Fibroblast of mammary gland (primary cell): Measurements from ENCODE around the gene BMF.
"Not testable (repeated sequence)": the region's sequence is repeated elsewhere in the genome, so short reads cannot be mapped to it uniquely, and the experiment has no call there.

Experiments used
- DNase-seq: peaks from one replicate; pipeline ENCODE4 v3.0.0-alpha.2; 2010; ENCODE audit warnings: low read depth
- H3K4me3 ChIP-seq: 2 replicates; pipeline ENCODE4 v1.5.1; 2011; ENCODE audit warnings: low read depth, mild to moderate bottlenecking, low read length, moderate library complexity; ENCODE audit not compliant: control insufficient read depth
- CTCF ChIP-seq: conservative IDR thresholded peaks from 2 replicates; pipeline ENCODE4 v1.5.1; 2011; ENCODE audit warnings: low read depth, low read length, inconsistent platforms; ENCODE audit not compliant: control insufficient read depth, insufficient read depth

The BMF gene

GRCh38 chr15:40115670-40116093, 7.0 kb upstream of the BMF start:
- DNase-seq: no peak
- TF ChIP-seq CTCF: no peak
- no peak overlapping the region for H3K4me3 ChIP-seq

- not testable (repeated sequence) for DNase-seq, H3K4me3 ChIP-seq
These were observed 6.4 kb upstream of the BMF start for GRCh38 chr15:40115106-40115505.

GRCh38 chr15:40114218-40114617, 5.5 kb upstream of the BMF start:
- no peak for TF ChIP-seq CTCF
- DNase-seq: no peak
- no peak overlapping the region for H3K4me3 ChIP-seq

GRCh38 chr15:40112789-40113188, 4.1 kb upstream of the BMF start:
- no peak overlapping the region for H3K4me3 ChIP-seq
- no peak for TF ChIP-seq CTCF
- no peak for DNase-seq

GRCh38 chr15:40111888-40112287, 3.2 kb upstream of the BMF start:
- TF ChIP-seq CTCF: no peak
- H3K4me3 ChIP-seq: no peak overlapping the region
- no peak for DNase-seq

- no peak for DNase-seq
- no peak overlapping the region for H3K4me3 ChIP-seq
- TF ChIP-seq CTCF: no peak
These were observed 2.3 kb upstream of the BMF start for GRCh38 chr15:40110866-40111550.

- peak overlapping the region; percentile 60 for H3K4me3 ChIP-seq
- peak; percentile 58 for DNase-seq
- no peak for TF ChIP-seq CTCF
These were observed 421 bp downstream of the BMF start for GRCh38 chr15:40108061-40108854.
